ENCODE results near the gene RBM5. TPM values are rescaled to one million over a fixed set of nuclear protein-coding genes. Genes with fewer than 3 reads are reported as not detected.

The RBM5 gene
- total RNA-seq, 4 donors from 2014 or later: 229 to 286 (median 260) TPM

DNA sequence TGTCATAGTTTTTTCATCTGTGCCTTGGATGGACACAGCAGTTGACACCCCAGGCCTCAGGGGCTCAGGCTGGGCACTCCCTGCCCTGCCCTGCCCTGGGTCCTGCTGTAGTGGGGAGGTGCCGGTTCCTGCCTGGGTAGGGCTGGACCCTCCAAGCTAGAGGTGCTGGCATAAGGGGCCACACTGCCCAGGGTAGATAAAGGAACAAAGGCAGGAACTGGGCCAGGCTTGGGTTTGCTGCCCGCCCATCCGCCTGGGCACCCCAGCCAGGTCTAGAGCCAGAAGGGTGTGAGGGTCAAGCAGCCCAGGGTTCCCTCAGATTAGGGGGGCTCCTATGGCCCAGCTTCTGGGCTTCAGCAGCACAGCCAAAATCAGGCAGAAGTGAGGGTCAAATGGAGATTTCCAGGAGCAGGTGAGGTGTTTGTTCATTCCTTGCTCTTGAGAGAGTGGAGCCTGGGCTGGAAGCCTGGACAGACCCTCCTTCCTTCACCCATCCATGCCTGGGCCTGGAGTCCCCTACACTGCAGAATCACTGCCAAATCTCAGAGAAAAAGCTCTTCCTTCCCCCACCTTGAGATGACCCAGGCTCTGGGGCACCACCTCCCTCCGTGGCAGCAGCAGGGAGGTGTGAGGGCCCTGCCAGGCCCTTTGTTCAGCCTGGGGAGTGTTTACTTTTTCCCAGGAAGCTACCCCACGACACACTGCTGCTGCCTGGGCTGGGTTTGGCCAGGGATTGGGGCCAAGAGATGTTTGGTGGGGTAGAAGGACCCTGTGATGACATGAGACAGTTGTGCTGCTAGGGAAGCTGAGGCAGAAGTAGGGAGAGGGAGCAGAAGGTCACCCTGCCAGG is 73.5 kb downstream of the RBM5 start:
- Histone ChIP-seq H3K4me3 (no peak overlapping the region), H3K4me1 (peaks cover 0 to 98% (median 47%) of the 10 kb centered on the region in 4 donors), H3K36me3 (no peaks in the 10 kb centered on the region), H3K9me3 (no peaks in the 10 kb centered on the region), H3K27ac (peak overlapping the region in 3 of 4 donors; percentile 28 to 83 (median 77)), H3K27me3 (peaks cover 0 to 5% of the 10 kb centered on the region in 2 donors)
- no peak for DNase-seq (ENCODE audit: low spot score in 2 of 2)
- TF ChIP-seq, protein P1, sequence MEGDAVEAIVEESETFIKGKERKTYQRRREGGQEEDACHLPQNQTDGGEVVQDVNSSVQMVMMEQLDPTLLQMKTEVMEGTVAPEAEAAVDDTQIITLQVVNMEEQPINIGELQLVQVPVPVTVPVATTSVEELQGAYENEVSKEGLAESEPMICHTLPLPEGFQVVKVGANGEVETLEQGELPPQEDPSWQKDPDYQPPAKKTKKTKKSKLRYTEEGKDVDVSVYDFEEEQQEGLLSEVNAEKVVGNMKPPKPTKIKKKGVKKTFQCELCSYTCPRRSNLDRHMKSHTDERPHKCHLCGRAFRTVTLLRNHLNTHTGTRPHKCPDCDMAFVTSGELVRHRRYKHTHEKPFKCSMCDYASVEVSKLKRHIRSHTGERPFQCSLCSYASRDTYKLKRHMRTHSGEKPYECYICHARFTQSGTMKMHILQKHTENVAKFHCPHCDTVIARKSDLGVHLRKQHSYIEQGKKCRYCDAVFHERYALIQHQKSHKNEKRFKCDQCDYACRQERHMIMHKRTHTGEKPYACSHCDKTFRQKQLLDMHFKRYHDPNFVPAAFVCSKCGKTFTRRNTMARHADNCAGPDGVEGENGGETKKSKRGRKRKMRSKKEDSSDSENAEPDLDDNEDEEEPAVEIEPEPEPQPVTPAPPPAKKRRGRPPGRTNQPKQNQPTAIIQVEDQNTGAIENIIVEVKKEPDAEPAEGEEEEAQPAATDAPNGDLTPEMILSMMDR (IDR thresholded peaks at IDR 0.05): no peak
- TF ChIP-seq POLR2A (IDR thresholded peaks at IDR 0.05) (no peak), EP300 (IDR thresholded peaks at IDR 0.05) (no peak)
- WGBS, 2 donors: 45 to 76% methylated on average over 2 to 5 of the region's 5 CpGs

DNA sequence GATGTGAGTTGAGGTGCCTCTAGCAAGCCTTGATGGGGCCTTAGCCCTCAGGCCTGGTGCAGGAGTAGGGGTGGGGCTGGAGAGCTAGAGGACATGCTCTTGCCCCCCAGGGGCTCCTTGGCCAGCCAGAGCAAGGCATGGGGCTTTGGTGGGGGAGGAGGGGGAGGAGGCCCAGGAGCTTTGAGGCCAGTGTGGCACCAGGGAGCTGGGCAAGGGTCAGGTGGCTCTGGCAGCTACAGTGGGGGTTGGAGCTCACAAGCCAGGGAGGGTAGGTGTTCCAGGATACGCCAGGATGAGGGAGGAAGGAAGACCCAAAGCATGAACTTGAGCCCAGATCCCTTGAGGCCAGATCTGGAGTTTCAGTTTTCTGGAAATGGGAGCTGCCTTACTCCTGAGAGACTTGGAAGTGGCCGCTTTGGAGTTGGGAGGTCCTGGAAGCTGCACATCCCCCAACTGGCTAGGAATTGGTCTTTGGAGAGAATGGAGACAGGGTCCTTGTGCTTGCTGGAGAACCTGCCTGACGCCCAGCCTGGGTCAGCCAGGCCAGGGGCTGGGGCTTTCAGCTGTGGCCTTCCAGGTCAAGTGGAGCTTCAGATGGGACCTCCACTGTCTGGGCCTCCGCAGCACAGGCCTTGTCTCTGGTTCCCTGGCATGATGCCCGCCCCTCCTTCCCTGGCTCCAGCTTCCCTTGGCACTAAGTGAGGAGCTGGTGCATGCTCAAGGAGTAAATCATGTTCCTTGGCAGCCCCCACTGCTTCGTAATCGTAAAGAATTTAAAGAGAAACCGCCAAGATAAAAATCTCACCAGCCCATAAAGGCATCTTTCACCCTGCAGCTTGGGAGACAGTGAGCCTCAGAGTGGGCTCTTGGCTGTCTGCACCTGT is 75.1 kb downstream of the RBM5 start:
- H3K4me3 ChIP-seq: no peak overlapping the region
- peaks cover 0 to 100% (median 54%) of the 10 kb centered on the region in 4 donors for H3K4me1 ChIP-seq
- no peaks in the 10 kb centered on the region for H3K36me3 ChIP-seq
- H3K27me3 ChIP-seq: no peaks in the 10 kb centered on the region
- TF ChIP-seq, protein P1 (IDR thresholded peaks at IDR 0.05): no peak
- TF ChIP-seq POLR2A (IDR thresholded peaks at IDR 0.05) (no peak), EP300 (IDR thresholded peaks at IDR 0.05) (no peak)
- 28 to 50% methylated on average over 8 of the region's 8 CpGs for WGBS, 2 donors
- peak overlapping the region; percentile 21 to 83 (median 68) for H3K27ac ChIP-seq
- no peaks in the 10 kb centered on the region for H3K9me3 ChIP-seq
- DNase-seq (ENCODE audit: low spot score in 2 of 2): peak; percentile 37 to 47

DNA sequence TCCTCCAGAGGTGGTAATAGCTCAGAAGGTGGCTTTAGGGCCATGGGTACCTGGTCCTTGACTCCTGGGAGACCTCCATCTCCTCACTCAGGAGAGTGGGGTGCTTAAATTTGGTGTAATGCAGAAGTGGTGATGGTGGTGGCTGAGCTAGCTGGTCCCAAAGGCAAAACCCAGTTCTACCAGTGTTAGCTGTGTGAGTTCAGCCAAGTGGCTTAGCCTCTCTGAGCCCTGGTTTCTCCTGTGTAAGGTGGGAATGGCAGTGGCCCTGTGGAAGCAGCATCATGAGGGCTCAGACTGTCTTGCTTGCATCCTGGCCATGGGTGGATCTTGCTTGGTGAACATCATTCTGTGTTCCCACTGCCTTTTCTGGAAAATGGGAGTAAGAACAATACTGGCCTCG is 75.8 kb downstream of the RBM5 start:
- no peaks in the 10 kb centered on the region for H3K9me3 ChIP-seq
- H3K27me3 ChIP-seq: no peaks in the 10 kb centered on the region
- peaks cover 0 to 100% (median 54%) of the 10 kb centered on the region in 4 donors for H3K4me1 ChIP-seq
- H3K4me3 ChIP-seq: no peak overlapping the region
- H3K36me3 ChIP-seq: no peaks in the 10 kb centered on the region
- H3K27ac ChIP-seq: peak overlapping the region in 3 of 4 donors; percentile 67 to 83 (median 69)
- no peak for DNase-seq (ENCODE audit: low spot score in 2 of 2)
- WGBS, 2 donors: 27 to 37% methylated on average over 1 of the region's 1 CpG
- no peak for TF ChIP-seq EP300 (IDR thresholded peaks at IDR 0.05)
- TF ChIP-seq, protein P1 (IDR thresholded peaks at IDR 0.05): no peak
- TF ChIP-seq POLR2A (IDR thresholded peaks at IDR 0.05): no peak

GRCh38 chr3:50164984-50165909 is 76.5 kb downstream of the RBM5 start:
- Histone ChIP-seq H3K4me3 (no peak overlapping the region), H3K27ac (peak overlapping the region; percentile 33 to 83 (median 66))
- no peak for DNase-seq (ENCODE audit: low spot score in 2 of 2)

More at GRCh38 chr3:50164984-50165909, 76.5 kb downstream of the RBM5 start:
- TF ChIP-seq EP300 (IDR thresholded peaks at IDR 0.05) (no peak), POLR2A (IDR thresholded peaks at IDR 0.05) (no peak)
- TF ChIP-seq, protein P1 (IDR thresholded peaks at IDR 0.05): no peak
- 15 to 20% methylated on average over 4 to 7 of the region's 7 CpGs for WGBS, 2 donors
- Histone ChIP-seq H3K9me3 (no peaks in the 10 kb centered on the region), H3K4me1 (peaks cover 0 to 93% (median 54%) of the 10 kb centered on the region in 4 donors), H3K36me3 (no peaks in the 10 kb centered on the region), H3K27me3 (no peaks in the 10 kb centered on the region)
